HG03175 (cell line): ENCODE data around the gene NDNF.

Source experiments
- ATAC-seq: cut with Tn5 transposase; IDR thresholded peaks from one replicate; pipeline ENCODE4 v1.9.1; 2021; ENCODE audit warnings: mild to moderate bottlenecking, moderate library complexity; ENCODE audit not compliant: unreplicated experiment

NDNF gene

GRCh38 chr4:121071640-121072223, 603 bp downstream of the NDNF start:
- no peak for ATAC-seq

GRCh38 chr4:121070696-121071639, 1.4 kb downstream of the NDNF start:
- no peak for ATAC-seq

GRCh38 chr4:121070274-121070673, 2.1 kb downstream of the NDNF start:
- ATAC-seq, result no peak

GRCh38 chr4:121069430-121069829, 2.9 kb downstream of the NDNF start:
- ATAC-seq, result no peak

GRCh38 chr4:121064482-121064881, 7.9 kb downstream of the NDNF start:
- ATAC-seq, result no peak

- no peak for ATAC-seq
Observed at GRCh38 chr4:121062521-121062920, 9.8 kb downstream of the NDNF start.

GRCh38 chr4:121061861-121062260, 10.5 kb downstream of the NDNF start:
- ATAC-seq, result no peak

- ATAC-seq, result no peak
Observed at GRCh38 chr4:121061215-121061614, 11.1 kb downstream of the NDNF start.

GRCh38 chr4:121057466-121057922, 14.8 kb downstream of the NDNF start:
- ATAC-seq, result no peak

GRCh38 chr4:121056066-121056465, 16.3 kb downstream of the NDNF start:
- no peak for ATAC-seq

- no peak for ATAC-seq
Observed at GRCh38 chr4:121054373-121054772, 18.0 kb downstream of the NDNF start.

GRCh38 chr4:121053601-121054143, 18.7 kb downstream of the NDNF start:
- ATAC-seq, result no peak

GRCh38 chr4:121050300-121050699, 22.0 kb downstream of the NDNF start:
- ATAC-seq, result no peak

- no peak for ATAC-seq
Observed at GRCh38 chr4:121049072-121049599, 23.2 kb downstream of the NDNF start.

GRCh38 chr4:121048165-121048564, 24.2 kb downstream of the NDNF start:
- ATAC-seq, result no peak

- peak; percentile 93 for ATAC-seq
Observed at GRCh38 chr4:121041307-121042090, 30.8 kb downstream of the NDNF start.

- no peak for ATAC-seq
Observed at GRCh38 chr4:121034017-121034416, 38.3 kb downstream of the NDNF start.

- ATAC-seq, result no peak
Observed at GRCh38 chr4:121030711-121031110, 41.6 kb downstream of the NDNF start.

GRCh38 chr4:121030131-121030530, 42.2 kb downstream of the NDNF start:
- ATAC-seq, result no peak

GRCh38 chr4:121026034-121026433, 46.3 kb downstream of the NDNF start:
- no peak for ATAC-seq

GRCh38 chr4:121025540-121025939, 46.8 kb downstream of the NDNF start:
- no peak for ATAC-seq
